ENCODE data around the gene ZBTB16. TPM values are rescaled to one million over a fixed set of nuclear protein-coding genes. Genes with fewer than 3 reads are reported as not detected.
A peak's percentile ranks its signal among the peaks of the same experiment; 100 is the strongest.

The ZBTB16 gene
- 18.5 to 22.0 TPM (median 21.9 TPM) in 3 replicates for total RNA-seq
- long read RNA-seq, transcript ZBTB16-201 (7 exons, 2,523 nt), result major isoform, 11 of 18 reads
- long read RNA-seq, partial matches to known transcripts, result 3 of 18 reads
- long read RNA-seq, other reads (novel, unspliced or antisense), result 3 of 18 reads

DNA sequence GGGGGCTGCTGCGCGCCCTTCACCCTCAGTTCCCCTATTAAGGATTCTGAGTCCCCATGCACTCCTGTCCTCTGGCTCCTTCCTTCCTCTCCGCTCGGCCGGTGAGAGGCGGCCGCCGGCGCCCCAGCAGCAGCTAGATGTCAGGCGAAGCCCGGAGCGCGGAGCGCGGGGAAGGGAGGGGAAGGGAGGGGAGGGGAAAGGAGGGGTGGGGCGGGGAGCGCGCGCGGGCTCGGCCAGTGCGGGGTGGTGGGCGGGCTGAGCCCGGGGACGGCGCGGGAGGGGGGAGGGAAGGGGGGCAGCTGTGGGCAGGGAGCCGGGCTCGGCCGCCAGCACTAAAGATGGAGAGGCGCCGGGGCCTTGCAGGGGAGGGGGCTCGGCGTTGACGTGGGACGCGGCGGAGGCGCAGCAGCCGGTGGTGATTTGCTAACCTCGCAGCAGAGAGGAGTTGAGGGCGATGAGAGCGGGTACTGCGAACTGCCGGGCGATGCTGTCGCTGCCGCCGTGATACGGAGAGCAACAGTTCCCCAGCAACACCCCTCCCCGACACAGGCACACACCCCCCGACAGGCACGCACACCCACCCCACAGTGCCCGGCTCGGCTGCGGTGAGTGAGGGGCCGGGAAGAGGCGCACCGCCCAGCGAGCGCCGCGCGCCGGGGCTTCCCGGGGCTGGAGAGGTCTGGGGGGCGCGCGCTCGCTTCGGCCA lies at the start of gene ZBTB16:
ZBTB16 (plus strand) TSS at position 434 of the 706 bp plus-strand sequence. CDS start 3,590 bp downstream, outside the sequence.
- peak; percentile 95 for DNase-seq (ENCODE audit: low spot score)
- TF ChIP-seq, protein P1, sequence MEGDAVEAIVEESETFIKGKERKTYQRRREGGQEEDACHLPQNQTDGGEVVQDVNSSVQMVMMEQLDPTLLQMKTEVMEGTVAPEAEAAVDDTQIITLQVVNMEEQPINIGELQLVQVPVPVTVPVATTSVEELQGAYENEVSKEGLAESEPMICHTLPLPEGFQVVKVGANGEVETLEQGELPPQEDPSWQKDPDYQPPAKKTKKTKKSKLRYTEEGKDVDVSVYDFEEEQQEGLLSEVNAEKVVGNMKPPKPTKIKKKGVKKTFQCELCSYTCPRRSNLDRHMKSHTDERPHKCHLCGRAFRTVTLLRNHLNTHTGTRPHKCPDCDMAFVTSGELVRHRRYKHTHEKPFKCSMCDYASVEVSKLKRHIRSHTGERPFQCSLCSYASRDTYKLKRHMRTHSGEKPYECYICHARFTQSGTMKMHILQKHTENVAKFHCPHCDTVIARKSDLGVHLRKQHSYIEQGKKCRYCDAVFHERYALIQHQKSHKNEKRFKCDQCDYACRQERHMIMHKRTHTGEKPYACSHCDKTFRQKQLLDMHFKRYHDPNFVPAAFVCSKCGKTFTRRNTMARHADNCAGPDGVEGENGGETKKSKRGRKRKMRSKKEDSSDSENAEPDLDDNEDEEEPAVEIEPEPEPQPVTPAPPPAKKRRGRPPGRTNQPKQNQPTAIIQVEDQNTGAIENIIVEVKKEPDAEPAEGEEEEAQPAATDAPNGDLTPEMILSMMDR (IDR thresholded peaks at IDR 0.05), result peak; percentile 68
- Mint-ChIP-seq H3K27me3 (ENCODE audit: low read depth) (peaks cover 35% of the 10 kb centered on the region), H3K36me3 (ENCODE audit: low read depth) (peaks cover 14% of the 10 kb centered on the region), H3K9me3 (ENCODE audit: low read depth) (no peaks in the 10 kb centered on the region), H3K4me3 (ENCODE audit: unreplicated experiment) (peak within 1 kb of the TSS; percentile 87), H3K4me1 (ENCODE audit: low read depth) (peaks cover 27% of the 10 kb centered on the region), H3K27ac (ENCODE audit: unreplicated experiment) (peak within 1 kb of the TSS; percentile 91)

DNA sequence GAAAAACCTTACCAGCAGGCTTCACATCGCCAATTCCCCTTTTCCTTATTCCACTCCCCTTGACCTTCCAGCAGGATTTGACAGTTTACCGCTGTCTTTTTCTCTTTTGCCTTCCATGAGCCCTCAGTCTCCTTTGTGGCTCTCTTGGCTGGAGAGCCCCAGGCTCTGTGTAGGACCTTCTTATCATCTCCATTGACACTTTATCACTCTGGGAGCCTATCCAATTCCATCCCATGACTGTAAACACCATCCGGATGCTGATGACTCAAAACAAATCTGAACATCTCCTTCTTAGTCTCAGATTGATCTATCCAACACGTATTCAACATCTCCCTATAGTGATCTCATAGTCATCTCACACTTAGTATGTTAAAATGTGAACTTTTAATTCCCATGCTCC lies 48.6 kb upstream of the ZBTB16 start:
- H3K9me3 Mint-ChIP-seq (ENCODE audit: low read depth), result no peaks in the 10 kb centered on the region

GRCh38 chr11:114011443-114011842 lies 48.1 kb upstream of the ZBTB16 start:
- DNase-seq (ENCODE audit: low spot score), result no peak
- Mint-ChIP-seq H3K4me1 (ENCODE audit: low read depth) (no peaks in the 10 kb centered on the region), H3K27me3 (ENCODE audit: low read depth) (peaks cover 44% of the 10 kb centered on the region), H3K4me3 (ENCODE audit: unreplicated experiment) (no peak overlapping the region), H3K9me3 (ENCODE audit: low read depth) (no peaks in the 10 kb centered on the region), H3K27ac (ENCODE audit: unreplicated experiment) (no peak overlapping the region), H3K36me3 (ENCODE audit: low read depth) (no peaks in the 10 kb centered on the region)
- TF ChIP-seq, protein P1 (IDR thresholded peaks at IDR 0.05), result no peak

More for the DNA sequence above, 48.6 kb upstream of the ZBTB16 start:
- Mint-ChIP-seq H3K27me3 (ENCODE audit: low read depth) (peaks cover 44% of the 10 kb centered on the region), H3K4me1 (ENCODE audit: low read depth) (no peaks in the 10 kb centered on the region), H3K36me3 (ENCODE audit: low read depth) (no peaks in the 10 kb centered on the region), H3K27ac (ENCODE audit: unreplicated experiment) (no peak overlapping the region), H3K4me3 (ENCODE audit: unreplicated experiment) (no peak overlapping the region)
- DNase-seq (ENCODE audit: low spot score), result no peak
- TF ChIP-seq, protein P1 (IDR thresholded peaks at IDR 0.05), result no peak

DNA sequence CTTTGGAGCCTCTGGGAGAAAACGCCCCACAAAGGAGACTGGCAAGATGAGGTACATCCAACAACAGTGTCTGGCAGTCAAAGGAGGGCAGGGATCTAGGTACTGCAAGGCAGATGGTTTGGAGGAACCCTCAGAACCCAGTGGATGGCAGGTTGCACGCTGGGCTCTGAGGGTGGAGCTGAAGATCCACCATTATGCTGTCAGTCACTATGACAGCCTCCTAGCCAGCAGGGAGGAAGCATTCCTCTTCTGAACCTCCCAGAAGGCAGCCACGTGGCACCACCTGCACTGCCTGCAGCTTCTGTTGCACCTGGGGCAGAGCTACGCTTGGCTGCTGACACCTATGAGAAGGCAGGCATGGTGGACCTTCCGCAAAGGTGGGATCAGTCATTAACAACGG lies 44.4 kb upstream of the ZBTB16 start:
- Mint-ChIP-seq H3K36me3 (ENCODE audit: low read depth) (no peaks in the 10 kb centered on the region), H3K4me3 (ENCODE audit: unreplicated experiment) (no peak overlapping the region), H3K4me1 (ENCODE audit: low read depth) (peaks cover 6% of the 10 kb centered on the region), H3K9me3 (ENCODE audit: low read depth) (no peaks in the 10 kb centered on the region), H3K27me3 (ENCODE audit: low read depth) (peaks cover 31% of the 10 kb centered on the region), H3K27ac (ENCODE audit: unreplicated experiment) (no peak overlapping the region)
- no peak for DNase-seq (ENCODE audit: low spot score)
- TF ChIP-seq, protein P1 (IDR thresholded peaks at IDR 0.05), result no peak

DNA sequence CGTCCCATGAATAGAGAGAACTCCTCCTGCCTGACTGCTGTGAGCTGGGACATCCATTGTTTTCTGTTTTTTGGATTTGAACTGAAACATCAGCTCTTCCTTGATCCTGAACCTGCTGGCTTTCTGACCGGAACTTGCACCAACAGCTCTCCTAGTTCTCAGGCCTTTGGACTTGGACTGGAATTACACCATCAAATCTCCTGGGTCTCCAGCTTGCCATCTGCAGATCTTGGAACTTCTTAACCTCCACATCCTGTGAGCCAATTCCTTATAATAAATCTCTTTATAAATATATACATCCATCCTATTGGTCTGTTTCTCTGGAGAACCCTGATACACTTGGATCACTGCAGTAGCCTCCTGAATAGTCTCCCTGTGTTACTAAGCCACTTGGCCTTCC lies 42.5 kb upstream of the ZBTB16 start:
- H3K9me3 Mint-ChIP-seq (ENCODE audit: low read depth), result no peaks in the 10 kb centered on the region
- H3K36me3 Mint-ChIP-seq (ENCODE audit: low read depth), result no peaks in the 10 kb centered on the region
- H3K4me3 Mint-ChIP-seq (ENCODE audit: unreplicated experiment), result no peak overlapping the region
- TF ChIP-seq, protein P1 (IDR thresholded peaks at IDR 0.05), result no peak
- H3K27ac Mint-ChIP-seq (ENCODE audit: unreplicated experiment), result no peak overlapping the region
- H3K27me3 Mint-ChIP-seq (ENCODE audit: low read depth), result peaks cover 26% of the 10 kb centered on the region
- no peak for DNase-seq (ENCODE audit: low spot score)
- H3K4me1 Mint-ChIP-seq (ENCODE audit: low read depth), result peaks cover 6% of the 10 kb centered on the region
